Right lobe of liver (tissue), 6 donors: ENCODE data around the gene MMP17. TPM values are rescaled to one million over a fixed set of nuclear protein-coding genes. Genes with fewer than 3 reads are reported as not detected.

ENCODE experiments used
- ATAC-seq, 4 donors: fragments of 200-7000 bp; cut with Tn5 transposase; one replicate each; pipeline ENCODE4 v1.9.1; 2020; ENCODE audit warnings: mild to moderate bottlenecking in 4 of 4, moderate library complexity in 4 of 4
- DNase-seq, 3 donors: peaks; one replicate each; pipeline ENCODE4 v3.0.0-alpha.2; 2020
- H3K27ac ChIP-seq, 3 donors: fragments of 200-600 bp; one replicate each; pipeline ENCODE4 v1.8.0; 2022
- H3K27me3 ChIP-seq, 2 donors: fragments of 200-600 bp; one replicate each; pipeline ENCODE4 v1.8.0; 2022
- H3K36me3 ChIP-seq, 4 donors: fragments of 200-600 bp; sonication (generic) in 1 of 4; one replicate each; pipeline versions ENCODE4 v1.5.1 to v1.8.0; 2017 to 2022; ENCODE audit warnings: control low read depth in 1 of 4
- H3K4me1 ChIP-seq, 4 donors: fragments of 200-600 bp; sonication (generic) in 1 of 4; one replicate each; pipeline versions ENCODE4 v1.5.1 to v1.8.0; 2017 to 2022; ENCODE audit warnings: control low read depth in 1 of 4
- H3K4me3 ChIP-seq, 3 donors: fragments of 200-600 bp; one replicate each; pipeline ENCODE4 v1.8.0; 2022
- H3K9me3 ChIP-seq, 4 donors: fragments of 200-600 bp; sonication (generic) in 1 of 4; one replicate each; pipeline versions ENCODE4 v1.5.1 to v1.8.0; 2017 to 2022; ENCODE audit warnings: control low read depth in 1 of 4
- POLR2A ChIP-seq: fragments of 450-650 bp; IDR thresholded peaks from one replicate; pipeline ENCODE4 v1.6.1; 2017; ENCODE audit warnings: antibody characterized with exemption, mild to moderate bottlenecking
- WGBS: methylation state at CpG from one replicate; pipeline ENCODE4 v1.1.6; 2018; ENCODE audit warnings: low coverage, low lambda C conversion rate; ENCODE audit not compliant: insufficient coverage; ENCODE audit errors: missing lambda C conversion rate; 5-methylcytosine and 5-hydroxymethylcytosine counted together
- intact Hi-C, 2 donors: fragments of 100-400 bp; cut with DNase I; formaldehyde crosslinking; loops; one replicate each; pipeline versions ENCODE4 v1.11.2 to v1.14.1; 2022
- long read RNA-seq: library from polyadenylated mRNA; unstranded; transcript quantifications from one replicate; pipeline ENCODE4 v2.0.0, GENCODE V29; 2019
- total RNA-seq, 6 experiments: library from RNA; depleted of rRNA in 2 of 6; stranded (reverse); fragments of >200 nt in 2 of 6; fragmentation: NEBNext Ultra II Directional in 3 of 6; extraction: Animal tissue kit (Norgen Biotek cat#: 25700) in 3 of 6; gene quantifications; one replicate each; pipeline versions ENCODE4 v1.1.0 to v1.2.4, GENCODE V29; 2016 to 2023
- TF ChIP-seq, protein P1 (sequence below), 4 donors: fragments of 200-600 bp in 3 of 4; fragments of 450-650 bp in 1 of 4; IDR thresholded peaks; one replicate each; pipeline versions ENCODE4 v1.5.1 to v1.8.0; 2016 to 2022; ENCODE audit warnings: antibody characterized with exemption in 4 of 4, mild to moderate bottlenecking in 2 of 4
- donor health status: DM: no; HTN: yes; CAD: no.
- donor health status: DM: no; HTN: no; CAD: no.
- donor health status: DM: no; HTN: no; CAD: no.
- donor health status: DM: no; HTN: yes; CAD: no.
- donor health status: DM: no; HTN: yes; CAD: no.

The MMP17 gene
- total RNA-seq: 1 to 10 TPM in 2 of 6 experiments, under 1 TPM in 4; 0.58 to 3.9 (median 0.73) TPM
- long read RNA-seq: 0 reads

DNA sequence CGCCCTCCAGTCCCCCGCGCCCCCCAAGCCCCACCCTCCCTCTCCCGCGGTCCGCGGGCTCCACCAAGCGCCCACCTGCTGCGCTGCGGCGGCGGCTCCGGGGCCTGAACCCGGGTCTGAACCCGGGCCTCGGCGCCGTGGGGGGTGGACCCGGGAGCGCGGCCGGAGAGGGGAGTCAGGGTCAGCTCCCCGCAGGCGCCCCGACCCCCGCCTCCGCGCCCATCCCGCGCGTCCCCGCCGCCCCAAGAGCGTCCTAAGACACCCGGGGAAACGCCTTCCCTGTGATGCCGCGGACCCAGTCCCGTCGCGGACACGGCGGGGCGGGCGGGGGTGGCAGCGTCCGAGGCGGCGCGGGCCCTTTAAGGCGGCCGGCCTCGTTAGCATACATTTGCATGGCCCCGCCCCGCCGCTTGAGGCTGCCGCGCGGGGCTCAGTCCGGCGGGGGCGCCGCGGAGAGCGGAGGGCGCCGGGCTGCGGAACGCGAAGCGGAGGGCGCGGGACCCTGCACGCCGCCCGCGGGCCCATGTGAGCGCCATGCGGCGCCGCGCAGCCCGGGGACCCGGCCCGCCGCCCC, at the start of gene MMP17:
Gene MMP17 (plus strand): TSS at position 433 of the 574 bp plus-strand sequence. CDS start 102 bp downstream, at position 535.
- Histone ChIP-seq H3K36me3 (no peaks in the 10 kb centered on the region), H3K27me3 (peaks cover 0 to 16% of the 10 kb centered on the region in 2 donors), H3K9me3 (no peaks in the 10 kb centered on the region), H3K27ac (no peak within 1 kb of the TSS), H3K4me3 (peak within 1 kb of the TSS; percentile 7 to 36 (median 16)), H3K4me1 (peaks cover 0 to 23% (median 0%) of the 10 kb centered on the region in 4 donors)
- WGBS: no CpG with 5 or more reads among the region's 86 CpGs
- TF ChIP-seq, protein P1, sequence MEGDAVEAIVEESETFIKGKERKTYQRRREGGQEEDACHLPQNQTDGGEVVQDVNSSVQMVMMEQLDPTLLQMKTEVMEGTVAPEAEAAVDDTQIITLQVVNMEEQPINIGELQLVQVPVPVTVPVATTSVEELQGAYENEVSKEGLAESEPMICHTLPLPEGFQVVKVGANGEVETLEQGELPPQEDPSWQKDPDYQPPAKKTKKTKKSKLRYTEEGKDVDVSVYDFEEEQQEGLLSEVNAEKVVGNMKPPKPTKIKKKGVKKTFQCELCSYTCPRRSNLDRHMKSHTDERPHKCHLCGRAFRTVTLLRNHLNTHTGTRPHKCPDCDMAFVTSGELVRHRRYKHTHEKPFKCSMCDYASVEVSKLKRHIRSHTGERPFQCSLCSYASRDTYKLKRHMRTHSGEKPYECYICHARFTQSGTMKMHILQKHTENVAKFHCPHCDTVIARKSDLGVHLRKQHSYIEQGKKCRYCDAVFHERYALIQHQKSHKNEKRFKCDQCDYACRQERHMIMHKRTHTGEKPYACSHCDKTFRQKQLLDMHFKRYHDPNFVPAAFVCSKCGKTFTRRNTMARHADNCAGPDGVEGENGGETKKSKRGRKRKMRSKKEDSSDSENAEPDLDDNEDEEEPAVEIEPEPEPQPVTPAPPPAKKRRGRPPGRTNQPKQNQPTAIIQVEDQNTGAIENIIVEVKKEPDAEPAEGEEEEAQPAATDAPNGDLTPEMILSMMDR (IDR thresholded peaks at IDR 0.05): no peak
- peak; percentile 31 for TF ChIP-seq POLR2A
- intact Hi-C loops: no loop called here
- DNase-seq (peak in 2 of 3 donors; percentile 27 to 48), ATAC-seq (peak in 2 of 4 donors; percentile 2 to 13)

DNA sequence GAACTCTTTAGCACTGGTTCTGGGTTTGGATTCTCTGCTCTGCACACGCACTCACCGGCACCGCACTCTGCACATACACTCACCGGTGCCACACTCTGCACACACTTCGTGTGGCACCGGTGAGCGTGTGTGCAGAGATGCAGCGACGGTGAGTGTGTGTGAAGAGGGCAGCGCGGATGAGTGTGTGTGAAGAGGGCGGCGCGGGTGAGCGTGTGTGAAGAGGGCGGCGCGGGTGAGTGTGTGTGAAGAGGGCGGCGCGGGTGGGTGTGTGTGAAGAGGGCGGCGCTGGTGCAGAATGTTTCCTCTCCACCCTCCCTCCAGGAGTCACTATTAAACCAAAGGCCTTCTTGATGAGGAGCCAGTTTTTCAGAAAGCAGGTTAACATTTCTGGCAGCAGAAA, 49.2 kb upstream of the MMP17 start:
- Histone ChIP-seq H3K36me3 (peaks cover 0 to 53% (median 17%) of the 10 kb centered on the region in 4 donors), H3K27ac (no peak overlapping the region), H3K9me3 (no peaks in the 10 kb centered on the region), H3K27me3 (no peaks in the 10 kb centered on the region), H3K4me3 (no peak overlapping the region), H3K4me1 (no peaks in the 10 kb centered on the region)
- TF ChIP-seq, protein P1 (IDR thresholded peaks at IDR 0.05): no peak
- no peak for TF ChIP-seq POLR2A
- 98% methylated on average over 21 of the region's 23 CpGs for WGBS
- ATAC-seq: no peak
- intact Hi-C loops: no loop called here
- no peak for DNase-seq

DNA sequence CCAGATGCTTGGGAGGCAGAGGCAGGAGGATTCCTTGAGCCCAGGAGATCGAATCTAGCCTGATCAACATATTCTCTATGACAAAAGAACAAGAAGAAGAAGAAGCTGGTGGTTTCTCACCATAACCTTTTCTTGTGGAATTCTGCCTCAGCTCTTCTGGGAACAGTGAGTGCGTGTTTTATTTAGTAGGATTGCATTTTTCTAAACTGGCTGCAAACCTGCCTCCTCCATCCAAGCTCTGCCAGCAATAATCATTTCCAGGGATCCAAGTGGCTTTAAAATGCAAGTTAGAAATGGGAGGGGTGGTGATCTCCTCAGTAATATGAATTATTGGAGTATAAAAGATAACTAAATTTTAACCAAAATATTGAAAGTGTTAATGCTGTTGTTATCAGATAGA, 46.1 kb upstream of the MMP17 start:
- no peak for DNase-seq
- Histone ChIP-seq H3K27me3 (no peaks in the 10 kb centered on the region), H3K4me3 (no peak overlapping the region), H3K36me3 (peaks cover 0 to 57% (median 13%) of the 10 kb centered on the region in 4 donors), H3K9me3 (no peaks in the 10 kb centered on the region), H3K27ac (no peak overlapping the region), H3K4me1 (no peaks in the 10 kb centered on the region)
- intact Hi-C loops: no loop called here
- WGBS: 100% methylated on average over 1 of the region's 2 CpGs
- TF ChIP-seq, protein P1 (IDR thresholded peaks at IDR 0.05): no peak
- TF ChIP-seq POLR2A: no peak
- ATAC-seq: no peak

DNA sequence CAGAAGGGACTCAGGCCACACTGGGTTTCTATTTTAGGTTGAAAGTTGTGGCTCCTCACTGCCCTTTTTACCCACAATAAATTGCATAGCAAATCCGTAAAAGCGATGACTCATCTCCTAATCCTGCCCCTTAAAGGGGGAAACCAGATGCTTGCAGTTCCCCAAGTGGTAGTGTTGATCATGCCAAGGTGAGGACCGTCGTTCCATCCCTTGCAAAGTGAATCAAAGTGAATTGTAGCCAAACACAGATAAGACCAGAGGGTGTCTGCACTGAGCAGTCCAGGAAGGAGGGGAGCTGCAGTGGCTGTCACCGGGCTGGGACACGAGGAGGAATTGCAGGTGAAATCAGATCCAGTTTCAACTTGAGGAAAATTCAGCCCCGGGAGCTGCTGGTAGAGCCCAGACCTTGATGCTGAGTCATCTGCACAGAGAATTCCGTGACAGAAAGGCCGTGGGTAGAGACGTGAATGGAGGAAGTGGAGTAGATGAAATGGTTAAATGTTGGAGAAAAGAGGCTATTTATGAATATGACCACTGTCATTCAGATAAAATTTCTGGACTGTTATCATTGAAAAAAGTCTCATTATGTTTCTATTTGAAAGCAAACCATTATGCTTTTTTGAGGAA, 44.2 kb upstream of the MMP17 start:
- H3K36me3 ChIP-seq: peaks cover 0 to 62% (median 12%) of the 10 kb centered on the region in 4 donors
- H3K4me1 ChIP-seq: no peaks in the 10 kb centered on the region
- DNase-seq (no peak), ATAC-seq (no peak)
- H3K27me3 ChIP-seq: no peaks in the 10 kb centered on the region
- no peak overlapping the region for H3K4me3 ChIP-seq
- TF ChIP-seq POLR2A: no peak
- TF ChIP-seq, protein P1 (IDR thresholded peaks at IDR 0.05): no peak
- intact Hi-C loops: no loop called here
- no peaks in the 10 kb centered on the region for H3K9me3 ChIP-seq
- no peak overlapping the region for H3K27ac ChIP-seq
- 65% methylated on average over 10 of the region's 10 CpGs for WGBS
